HEK293T (cell line): ENCODE results near the gene FAM13C.

Source experiments
- ARNT ChIP-seq: fragments of 450-650 bp; IDR thresholded peaks from 2 replicates; pipeline ENCODE4 v1.6.1; 2017; ENCODE audit warnings: mild to moderate bottlenecking
- BHLHE40 ChIP-seq: fragments of 450-650 bp; IDR thresholded peaks from 2 replicates; pipeline ENCODE4 v1.6.1; 2016; ENCODE audit warnings: mild to moderate bottlenecking, moderate library complexity, borderline replicate concordance
- CTBP1 ChIP-seq: fragments of 450-650 bp; IDR thresholded peaks from 2 replicates; pipeline ENCODE4 v1.6.1; 2016; ENCODE audit warnings: borderline replicate concordance
- FOXK2 ChIP-seq: fragments of 450-650 bp; IDR thresholded peaks from 2 replicates; pipeline ENCODE4 v1.6.1; 2016; ENCODE audit warnings: mild to moderate bottlenecking
- FOXM1 ChIP-seq: fragments of 450-650 bp; IDR thresholded peaks from 2 replicates; pipeline ENCODE4 v1.6.1; 2017; ENCODE audit warnings: mild to moderate bottlenecking, borderline replicate concordance
- HDGF ChIP-seq: fragments of 450-650 bp; IDR thresholded peaks from 2 replicates; pipeline ENCODE4 v1.6.1; 2017; ENCODE audit warnings: antibody characterized with exemption, borderline replicate concordance
- L3MBTL2 ChIP-seq: fragments of 450-650 bp; conservative IDR thresholded peaks from 2 replicates; pipeline ENCODE4 v1.6.1; 2016; ENCODE audit warnings: mild to moderate bottlenecking
- NFRKB ChIP-seq: fragments of 450-650 bp; IDR thresholded peaks from 2 replicates; pipeline ENCODE4 v1.6.1; 2016; ENCODE audit warnings: mild to moderate bottlenecking, moderate library complexity
- SP1 ChIP-seq: fragments of 450-650 bp; IDR thresholded peaks from 2 replicates; pipeline ENCODE4 v1.6.1; 2017
- TARDBP ChIP-seq: fragments of 450-650 bp; IDR thresholded peaks from 2 replicates; pipeline ENCODE4 v1.6.1; 2016
- TF ChIP-seq, protein P1 (sequence below): fragments of 450-650 bp; IDR thresholded peaks from 2 replicates; pipeline ENCODE4 v1.6.1; 2016

DNA sequence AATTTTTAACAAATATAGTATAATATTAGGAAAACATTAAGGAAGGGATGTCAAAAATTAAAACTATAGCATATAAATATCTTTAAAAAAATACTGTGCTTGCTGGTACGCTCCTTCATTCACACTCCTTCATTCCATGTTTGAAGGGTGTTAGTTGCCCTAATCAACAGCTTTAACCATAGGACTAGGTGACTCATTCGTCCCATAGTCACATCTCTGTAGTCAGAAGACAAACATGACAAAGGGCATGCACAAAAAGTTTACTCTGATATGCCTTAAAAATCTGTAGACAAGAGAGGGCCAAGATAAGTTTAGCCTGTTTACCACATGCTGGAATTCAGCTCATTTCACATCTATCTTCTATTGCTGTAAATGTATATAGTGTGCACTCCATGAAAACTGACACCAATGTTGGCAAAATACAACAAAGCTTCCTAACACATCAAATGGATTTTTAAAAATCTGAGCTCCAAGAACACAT lies 646 bp downstream of the FAM13C start:
- TF ChIP-seq FOXM1 (no peak), TARDBP (no peak), ARNT (no peak), NFRKB (no peak), FOXK2 (no peak), CTBP1 (no peak), BHLHE40 (no peak), HDGF (no peak), SP1 (no peak), L3MBTL2 (no peak)
- TF ChIP-seq, protein P1, sequence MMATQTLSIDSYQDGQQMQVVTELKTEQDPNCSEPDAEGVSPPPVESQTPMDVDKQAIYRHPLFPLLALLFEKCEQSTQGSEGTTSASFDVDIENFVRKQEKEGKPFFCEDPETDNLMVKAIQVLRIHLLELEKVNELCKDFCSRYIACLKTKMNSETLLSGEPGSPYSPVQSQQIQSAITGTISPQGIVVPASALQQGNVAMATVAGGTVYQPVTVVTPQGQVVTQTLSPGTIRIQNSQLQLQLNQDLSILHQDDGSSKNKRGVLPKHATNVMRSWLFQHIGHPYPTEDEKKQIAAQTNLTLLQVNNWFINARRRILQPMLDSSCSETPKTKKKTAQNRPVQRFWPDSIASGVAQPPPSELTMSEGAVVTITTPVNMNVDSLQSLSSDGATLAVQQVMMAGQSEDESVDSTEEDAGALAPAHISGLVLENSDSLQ: no peak
